H4 (cell line): ENCODE data around the gene TMPRSS3. TPM values are rescaled to one million over a fixed set of nuclear protein-coding genes. Genes with fewer than 3 reads are reported as not detected.

Experiments
- DNase-seq: peaks from one replicate; pipeline ENCODE4 v3.0.0-alpha.2; 2015; ENCODE audit warnings: low spot score
- total RNA-seq: library from RNA; depleted of rRNA; stranded (reverse); fragments of >200 nt; shearing (Covaris generic); gene quantifications from 2 replicates; pipeline ENCODE4 v1.2.3, GENCODE V29; 2014

TMPRSS3 gene
- total RNA-seq, 1 experiment from 2014 or later = 6.9 TPM

DNA sequence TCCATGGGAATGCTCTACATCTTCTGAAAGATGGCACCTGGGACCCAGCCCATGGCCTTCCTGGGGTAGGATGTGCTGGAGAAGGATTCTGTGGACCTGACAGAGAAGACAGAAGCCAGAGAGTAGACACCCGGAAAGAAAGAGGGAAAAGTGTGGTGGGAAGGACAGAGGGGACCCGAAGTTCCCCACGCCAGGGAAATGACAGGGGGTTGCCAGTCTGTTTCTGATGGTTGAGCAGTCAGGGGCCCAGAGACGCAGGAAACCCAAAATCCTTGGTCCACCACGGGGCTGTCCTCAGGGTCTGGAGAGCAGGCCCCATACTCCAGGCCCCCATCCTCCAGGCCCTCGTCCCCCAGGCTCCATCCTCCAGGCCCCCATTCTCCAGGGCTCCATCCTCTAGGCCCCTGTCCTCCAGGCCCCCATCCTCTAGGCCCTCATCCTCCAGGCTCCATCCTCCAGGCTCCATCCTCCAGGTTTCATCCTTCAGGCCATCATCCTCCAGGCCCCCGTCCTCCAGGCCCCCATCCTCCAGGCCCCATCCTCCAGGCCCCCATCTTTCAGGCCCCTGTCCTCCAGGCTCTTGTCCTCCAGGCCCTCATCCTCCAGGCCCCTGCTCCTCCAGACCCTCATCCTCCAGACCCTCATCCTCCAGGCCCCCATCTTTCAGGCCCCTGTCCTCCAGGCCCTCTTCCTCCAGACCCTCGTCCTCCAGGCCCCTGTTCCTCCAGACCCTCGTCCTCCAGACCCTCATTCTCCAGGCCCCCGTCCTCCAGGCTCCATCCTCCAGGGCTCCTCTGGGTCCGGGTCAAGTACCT is 44.0 kb downstream of the TMPRSS3 start:
- DNase-seq = no peak

DNA sequence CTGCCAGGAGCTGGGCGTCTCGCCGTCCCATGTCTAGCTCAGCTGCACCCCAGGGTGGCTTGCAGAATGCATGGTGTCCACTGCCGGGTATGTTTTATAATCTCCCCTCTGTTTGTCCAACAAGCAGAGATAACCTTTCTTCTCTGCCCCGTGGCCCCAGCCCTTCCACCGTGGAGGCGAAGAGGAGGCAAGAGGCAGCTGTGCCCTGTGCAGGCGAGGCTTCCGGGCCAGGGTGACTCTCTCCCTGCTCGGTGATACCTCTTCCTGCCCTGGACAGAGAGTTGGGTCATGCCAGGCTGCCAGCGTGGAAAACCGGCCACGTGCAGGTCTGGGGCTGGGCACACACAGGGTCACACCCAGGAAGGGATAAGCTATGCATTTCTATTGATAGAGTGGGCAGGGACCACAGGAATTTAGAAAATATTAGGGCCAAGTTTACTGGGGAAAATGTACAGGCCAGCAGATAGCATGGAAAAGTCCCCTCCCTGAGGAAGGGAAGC is 44.9 kb downstream of the TMPRSS3 start, which contains the start of gene TFF2:
TSS of gene TFF2 (minus strand) at position 68 of the 500 bp plus-strand sequence. CDS start at position 31, 37 bp downstream.
- no peak for DNase-seq

DNA sequence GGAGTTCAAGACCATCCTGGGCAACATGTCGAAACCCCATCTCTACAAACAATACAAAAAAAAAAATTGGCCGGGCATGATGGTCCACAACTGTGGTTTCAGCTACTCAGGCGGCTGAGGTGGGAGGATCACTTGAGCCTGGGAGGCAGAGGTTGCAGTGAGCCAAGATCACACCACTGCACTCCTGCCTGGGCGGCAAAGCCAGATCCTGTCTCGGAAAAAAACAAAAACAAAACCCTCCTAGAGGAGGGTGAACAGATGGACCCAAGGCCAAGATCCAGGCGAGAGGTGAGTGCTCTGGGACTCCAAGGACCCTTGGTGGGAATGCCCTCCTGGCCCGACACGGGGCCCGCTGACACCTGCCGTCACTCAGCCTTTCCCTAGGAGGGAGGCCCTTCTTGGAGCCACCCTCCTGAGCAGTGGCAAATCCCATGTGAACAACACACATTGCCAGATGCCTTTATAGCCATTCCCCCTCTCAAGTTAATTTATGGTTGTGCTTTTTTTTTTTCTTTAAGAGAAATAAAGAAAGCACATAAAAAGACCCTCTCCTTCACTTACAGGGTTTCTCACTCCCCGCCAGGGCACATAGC is 45.4 kb downstream of the TMPRSS3 start:
- no peak for DNase-seq

DNA sequence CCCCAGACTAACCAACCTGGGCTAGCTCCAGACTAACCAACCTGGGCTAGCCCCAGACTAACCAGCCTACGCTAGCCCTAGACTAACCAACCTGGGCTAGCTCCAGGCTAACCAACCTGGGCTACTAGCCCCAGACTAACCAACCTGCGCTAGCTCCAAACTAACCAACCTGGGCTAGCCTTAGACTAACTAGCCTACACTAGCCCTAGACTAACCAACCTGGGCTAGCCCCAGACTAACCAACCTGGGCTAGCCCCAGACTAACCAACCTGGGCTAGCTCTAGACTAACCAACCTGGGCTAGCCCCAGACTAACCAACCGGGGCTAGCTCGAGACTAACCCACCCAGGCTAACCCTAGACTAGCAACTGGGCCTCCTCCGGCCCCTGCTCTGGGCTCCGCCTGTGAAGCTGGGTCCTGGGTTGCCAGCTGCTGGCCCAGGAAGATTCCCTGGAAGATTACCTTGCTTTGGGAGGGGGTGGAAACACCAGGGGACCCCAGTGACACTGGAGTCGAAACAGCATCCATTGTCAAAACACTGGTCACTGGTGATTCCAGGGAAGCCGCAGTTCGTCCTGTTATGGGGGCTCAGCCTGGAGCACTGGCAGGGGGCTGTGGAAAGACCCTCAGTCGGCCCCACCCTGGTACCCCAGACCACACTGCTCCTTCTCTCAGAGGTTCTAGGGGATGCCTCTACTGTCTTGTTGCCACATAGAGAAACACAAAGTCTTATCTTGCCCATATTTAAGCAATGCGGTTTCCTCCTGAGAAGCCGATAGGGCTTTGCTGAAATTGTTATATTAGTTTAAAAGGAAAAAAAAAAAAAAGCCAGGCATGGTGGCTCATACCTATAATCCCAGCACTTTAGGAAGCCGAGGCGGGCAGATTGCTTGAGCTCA is 46.2 kb downstream of the TMPRSS3 start:
- no peak for DNase-seq

DNA sequence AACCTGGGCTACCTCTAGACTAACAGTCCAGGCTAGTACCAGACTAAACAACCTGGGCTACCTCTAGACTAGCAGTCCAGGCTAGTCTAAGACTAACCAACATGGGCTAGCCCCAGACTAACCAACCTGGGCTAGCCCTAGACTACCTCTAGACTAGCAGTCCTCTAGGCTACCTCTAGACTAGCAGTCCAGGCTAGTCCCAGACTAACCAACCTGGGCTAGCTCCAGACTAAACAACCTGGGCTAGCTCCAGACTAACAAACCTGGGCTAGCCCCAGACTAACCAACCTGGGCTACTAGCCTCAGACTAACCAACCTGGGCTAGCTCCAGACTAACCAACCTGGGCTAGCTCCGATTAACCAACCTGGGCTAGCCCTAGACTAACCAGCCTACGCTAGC is 47.1 kb downstream of the TMPRSS3 start:
- DNase-seq = no peak

DNA sequence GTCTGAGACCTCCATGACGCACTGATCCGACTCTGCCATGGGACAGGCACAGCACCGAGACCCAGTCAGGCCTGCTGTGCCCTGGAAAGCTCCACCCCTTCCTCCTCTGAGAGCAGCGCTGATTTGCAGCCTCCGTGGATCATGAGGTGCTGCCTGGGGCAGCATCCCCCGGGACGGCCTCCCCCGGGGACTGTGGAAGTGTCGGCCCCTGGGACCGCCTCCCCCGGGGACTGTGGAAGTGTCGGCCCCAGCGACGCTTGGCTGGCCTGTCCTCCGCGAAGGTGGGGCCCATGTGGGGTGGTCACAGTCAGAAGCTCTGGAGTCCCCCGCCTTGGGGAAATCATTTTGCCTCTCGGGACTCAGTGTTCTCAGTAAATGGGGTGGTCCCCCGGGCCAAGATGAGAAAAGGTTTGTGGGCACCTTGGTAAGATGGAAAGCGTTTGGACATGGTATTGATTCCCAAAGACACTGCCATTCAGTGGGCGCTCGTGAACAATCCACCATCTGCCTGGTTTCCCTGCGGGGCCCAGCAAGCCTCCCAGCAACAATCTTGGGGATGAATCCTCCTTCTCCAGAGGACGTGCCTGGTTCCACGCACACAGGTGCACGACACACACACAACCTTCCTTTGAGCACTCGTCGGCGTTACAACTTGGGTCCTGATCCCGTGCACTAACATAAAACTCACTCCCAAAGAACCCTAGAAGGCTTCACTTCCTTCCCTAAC is 48.1 kb downstream of the TMPRSS3 start:
- DNase-seq = no peak

DNA sequence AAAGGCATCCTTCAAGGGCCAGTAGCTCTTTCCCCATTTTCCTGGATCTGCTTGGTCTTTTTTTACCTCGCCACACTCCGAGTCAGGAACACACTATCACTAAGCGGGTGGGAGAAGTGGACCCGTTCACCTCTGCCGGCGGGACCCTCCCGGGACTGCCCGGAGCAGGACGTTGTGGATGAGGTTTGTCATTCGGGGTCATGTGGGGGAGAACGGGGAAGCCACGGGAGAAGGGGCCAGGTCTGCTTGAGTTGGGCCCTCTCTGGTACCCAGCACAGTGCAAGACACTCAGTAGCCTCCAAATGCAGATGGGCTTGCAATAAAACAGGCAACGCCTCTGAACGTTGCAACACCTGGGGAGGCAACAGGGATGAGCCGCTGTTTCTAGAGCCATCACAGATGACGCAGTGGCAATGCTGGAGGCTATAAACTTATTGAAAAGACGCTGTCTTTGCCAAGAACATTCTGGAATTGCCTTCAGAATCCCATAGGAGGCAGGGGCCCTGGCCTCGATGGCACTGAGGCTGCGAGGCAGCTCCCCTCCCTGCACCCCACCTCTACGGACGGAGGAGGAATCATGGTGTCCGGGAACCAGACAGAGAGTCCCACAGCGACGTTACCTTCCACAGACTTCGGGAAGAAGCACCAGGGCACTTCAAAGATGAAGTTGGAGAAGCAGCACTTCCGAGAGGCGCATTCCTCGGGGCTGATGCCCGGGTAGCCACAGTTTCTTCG is 48.8 kb downstream of the TMPRSS3 start:
- DNase-seq = no peak

DNA sequence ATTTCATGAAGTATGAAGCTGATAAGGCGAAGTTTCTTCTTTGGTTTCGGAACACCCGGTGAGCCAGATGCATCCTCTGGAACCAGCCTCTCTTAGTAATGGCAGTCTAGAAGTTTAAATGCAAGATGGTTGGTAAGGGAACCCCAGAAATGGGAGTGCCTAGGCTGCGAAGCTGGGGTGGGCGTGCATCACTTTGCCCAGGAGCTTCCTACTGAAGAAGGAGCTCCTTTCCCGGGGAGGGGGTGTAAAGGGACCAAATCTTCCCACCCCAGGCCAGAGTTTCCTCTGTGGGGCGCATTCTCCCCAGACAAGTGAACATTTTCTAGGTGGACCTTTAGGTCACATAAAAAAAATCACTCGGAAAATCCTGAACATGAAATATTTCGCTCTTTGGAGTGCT is 49.4 kb downstream of the TMPRSS3 start:
- no peak for DNase-seq

DNA sequence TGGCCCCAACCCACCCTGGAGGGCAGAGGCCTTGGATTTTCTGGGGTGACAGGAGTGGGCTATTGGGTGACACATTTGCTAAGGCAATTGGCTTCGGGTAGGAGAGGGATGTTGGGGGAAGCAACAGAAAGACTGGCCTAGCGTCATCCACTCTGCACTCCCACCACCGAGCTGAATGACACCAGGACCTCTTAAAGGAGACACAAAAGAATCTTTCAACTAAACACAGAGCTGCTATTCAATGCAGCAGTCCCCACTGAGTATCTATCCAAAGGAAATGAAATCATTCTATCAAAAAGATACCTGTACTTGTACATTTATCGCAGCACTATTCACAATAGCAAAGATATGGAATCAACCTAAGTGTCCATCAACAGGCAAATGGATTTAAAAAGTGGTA is 51.2 kb downstream of the TMPRSS3 start:
- DNase-seq = no peak

DNA sequence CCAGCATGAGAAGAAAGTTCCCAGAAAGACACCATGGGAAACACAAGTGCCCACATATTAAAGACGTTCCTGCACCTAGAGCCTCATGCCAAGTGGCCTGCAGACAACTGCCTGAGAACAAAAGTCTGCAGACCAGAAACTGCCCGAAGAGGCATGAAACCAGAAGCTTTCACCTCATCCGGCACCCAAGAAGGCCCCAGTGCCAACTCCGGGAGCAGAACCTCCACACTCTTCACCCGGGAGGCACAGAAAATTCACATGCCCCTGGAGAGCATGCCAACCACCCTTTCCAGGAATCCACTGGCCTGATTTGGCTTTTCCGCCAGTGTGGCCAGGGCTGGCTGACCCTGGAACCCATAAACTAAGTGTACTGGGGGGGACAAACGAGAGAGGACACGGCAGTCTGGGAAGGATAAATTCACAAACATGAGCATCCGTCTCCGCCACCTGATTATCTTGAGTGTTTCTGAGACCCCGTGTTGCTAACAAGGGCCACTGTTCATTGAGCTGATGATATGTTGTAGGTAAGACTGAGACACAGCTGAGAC is 51.8 kb downstream of the TMPRSS3 start:
- DNase-seq = no peak

DNA sequence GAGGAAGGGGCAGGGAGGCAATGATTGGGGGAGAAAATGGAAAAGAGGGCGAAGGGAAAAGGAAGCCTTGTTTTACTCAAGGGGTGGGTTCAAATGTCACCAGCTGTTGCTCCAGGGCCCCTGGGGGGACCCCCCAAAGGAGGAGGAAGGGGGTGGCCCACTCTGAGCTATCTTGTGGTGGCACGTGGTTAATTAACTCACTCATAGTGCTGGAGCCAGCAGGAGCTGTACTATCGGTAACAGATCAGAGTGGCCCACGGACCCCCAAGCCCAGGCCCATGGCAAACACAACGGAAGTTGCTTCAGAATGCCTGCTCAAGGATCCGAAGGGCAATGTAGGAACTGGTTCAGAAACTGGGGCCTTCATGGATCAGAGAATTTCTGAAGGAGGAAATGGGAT is 52.3 kb downstream of the TMPRSS3 start:
- no peak for DNase-seq

DNA sequence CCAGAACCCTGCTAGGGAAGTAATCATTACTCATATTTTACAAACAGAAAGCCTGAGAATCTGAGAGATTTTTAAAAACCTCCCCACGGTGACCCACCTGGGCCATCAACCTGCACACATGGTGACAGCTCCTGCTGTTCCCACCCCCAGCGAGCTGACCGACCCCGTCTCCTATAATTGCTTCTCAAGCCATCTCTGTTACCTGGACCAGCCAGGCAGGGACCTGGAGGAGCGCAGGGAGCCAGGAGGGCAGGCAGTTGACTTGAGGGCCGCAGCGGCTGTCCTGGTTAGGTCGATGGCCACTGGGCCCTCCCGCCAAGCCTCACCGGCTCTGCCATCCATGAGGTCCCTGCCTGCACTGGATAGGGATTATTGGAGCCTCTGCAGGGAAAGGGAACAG is 52.8 kb downstream of the TMPRSS3 start:
- DNase-seq = no peak

DNA sequence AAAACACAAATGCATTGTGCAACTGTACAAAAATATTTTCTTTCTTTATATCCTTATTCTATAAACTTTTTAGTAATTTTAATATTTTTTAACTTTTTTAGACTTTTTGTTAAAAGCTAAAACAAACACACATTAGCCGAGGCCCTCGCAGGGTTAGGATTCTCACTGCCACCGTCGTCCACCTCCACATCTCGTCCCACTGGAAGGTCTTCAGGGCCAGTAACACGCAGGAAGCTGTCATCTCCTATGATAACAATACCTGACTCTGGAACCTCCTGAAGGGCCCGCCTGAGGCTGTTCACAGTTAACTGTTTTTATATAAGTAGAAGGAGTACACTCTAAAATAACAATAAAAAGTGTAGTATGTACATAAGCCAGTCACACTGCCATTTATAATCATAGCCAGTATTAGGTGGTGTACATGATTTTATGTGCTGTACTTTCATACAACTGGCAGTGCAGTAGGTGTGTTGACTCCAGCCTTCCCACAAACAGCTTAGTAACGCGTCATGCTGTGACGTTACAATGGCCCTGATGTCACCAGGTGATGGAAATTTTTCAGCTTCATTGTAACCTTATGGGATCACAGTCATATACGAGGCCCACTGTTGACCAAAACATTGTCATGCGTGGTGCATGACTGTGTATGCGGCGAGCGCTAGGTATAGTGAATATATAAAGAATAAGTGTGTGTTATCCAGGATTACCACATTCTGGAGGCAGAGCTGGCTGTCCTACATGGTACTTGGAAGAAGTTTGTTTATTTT is 53.9 kb downstream of the TMPRSS3 start:
- no peak for DNase-seq

DNA sequence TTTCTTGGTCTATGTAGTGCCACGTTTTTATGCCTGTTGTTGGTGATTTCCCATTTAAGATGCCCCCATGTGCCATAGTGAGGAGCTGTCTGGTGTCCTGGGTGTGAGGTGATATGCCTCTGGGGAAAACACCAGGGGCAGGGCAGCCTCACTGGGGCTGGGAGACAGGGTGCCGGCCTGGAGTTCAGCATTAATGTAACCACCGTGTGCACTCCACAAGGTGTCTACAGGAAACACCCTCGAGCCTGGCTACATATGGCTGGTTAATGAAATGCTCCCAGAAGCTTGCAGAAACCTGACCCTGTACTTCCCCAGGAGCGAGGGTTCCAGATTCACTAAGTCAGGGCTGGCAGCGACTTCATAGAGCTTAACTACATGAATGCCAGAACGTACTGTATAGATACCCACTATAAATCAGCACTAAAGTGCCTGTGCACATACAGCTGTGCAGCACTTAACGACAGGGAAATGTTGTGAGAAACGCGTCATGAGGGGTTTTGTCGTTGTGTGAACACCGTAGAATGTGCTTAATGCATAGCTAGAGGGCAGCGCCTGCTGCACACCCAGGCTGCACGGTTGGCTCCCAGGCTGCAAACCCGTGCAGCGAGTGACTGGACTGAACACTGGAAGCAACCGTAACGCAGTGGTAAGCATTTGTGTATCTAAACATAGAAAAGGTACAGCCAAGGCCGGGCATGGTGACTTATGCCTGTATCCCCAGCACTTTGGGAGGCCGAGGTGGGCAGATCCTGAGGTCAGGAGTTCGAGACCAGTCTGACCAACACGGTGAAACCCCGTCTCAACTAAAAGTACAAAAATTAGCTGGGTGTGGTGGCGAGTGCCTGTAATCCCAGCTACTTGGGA is 55.4 kb downstream of the TMPRSS3 start:
- DNase-seq = no peak

DNA sequence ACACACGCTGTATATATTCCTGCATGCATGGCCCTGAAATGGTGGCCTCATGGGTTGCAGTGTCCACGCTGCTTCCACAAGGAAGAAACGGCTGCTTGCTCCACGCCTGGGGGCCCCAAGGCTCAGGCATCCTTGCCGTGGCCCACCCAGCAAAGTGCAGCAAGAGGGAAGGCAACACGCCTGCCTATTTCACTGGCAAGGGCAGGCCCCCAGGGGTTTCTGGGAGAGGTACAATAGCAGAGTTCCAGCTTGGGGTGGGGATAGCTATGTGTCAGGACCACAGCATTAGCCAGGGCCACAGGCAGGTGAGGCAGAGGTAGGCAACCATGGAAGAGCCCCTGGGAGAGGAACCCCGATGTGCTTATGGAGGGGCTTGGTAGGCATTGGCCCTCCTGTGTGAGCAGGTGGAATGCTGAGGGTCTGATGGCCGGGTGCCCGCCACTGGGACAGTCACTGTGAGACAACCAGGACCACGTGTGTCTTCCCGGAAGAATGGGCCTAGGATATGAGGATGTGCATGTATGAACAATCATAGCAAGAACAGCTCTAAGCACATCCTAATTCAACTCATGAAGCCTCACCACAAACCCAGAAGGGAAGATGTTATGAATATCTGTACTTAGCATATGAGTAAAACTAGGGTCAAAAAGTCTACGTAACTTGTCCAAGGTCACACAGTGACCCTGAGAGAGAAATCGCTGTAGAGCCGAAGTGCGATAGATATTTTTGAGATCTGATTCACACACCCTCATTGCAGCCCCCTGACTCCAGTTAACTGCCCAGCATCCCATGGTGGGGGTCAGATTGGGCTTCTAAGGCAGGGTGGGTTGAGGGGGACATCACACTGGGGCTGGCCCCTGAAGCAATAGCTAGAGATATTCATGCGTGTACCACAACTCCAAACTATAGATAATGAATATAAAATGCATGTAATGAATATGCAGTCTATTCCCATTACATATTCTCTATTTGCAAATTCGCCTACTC is 56.8 kb downstream of the TMPRSS3 start:
- DNase-seq = no peak

DNA sequence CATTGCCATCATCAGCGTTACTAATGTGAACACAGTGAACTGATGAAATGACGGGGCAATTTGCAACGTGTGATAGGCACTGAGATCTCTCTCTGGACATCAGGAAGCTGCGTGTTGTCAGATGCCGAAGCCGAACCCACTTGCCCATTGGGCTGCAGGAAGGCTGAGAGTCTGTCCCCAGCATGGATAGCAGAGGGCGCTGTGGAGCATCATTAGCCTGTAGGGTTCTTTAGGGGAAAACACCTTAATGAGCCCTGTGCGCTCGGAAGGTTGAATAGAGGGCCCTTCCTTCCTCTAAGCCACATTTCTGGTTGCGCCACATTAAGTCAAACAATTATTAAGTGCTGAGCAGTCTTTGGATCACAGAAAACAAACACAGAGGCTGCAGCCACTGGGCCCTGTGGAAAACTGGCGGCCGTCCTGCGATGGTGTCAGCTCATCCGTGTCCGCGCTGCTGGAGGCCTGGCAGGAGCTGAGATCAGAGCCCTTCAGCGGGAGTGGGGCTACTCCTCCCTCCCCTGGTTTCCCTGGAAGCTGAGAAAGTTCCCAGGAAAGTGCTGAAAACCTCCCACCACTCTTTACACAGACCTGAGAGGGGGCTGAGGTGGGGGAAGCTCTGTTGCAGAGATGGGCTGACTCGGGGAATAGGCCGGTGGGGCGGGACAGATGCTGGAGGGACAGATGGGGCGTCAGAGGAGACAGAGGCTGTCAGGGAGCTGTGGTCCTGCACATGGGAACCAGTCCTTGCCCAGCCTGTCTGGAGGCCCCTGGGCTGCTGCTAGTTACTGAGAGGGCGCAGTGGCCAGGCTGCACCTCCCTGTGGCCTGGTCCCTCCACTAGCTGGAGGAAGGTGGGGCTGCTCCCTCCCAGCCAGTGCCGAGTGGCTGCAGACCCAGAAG is 57.8 kb downstream of the TMPRSS3 start:
- peak; percentile 43 for DNase-seq
